T-helper 2 cell treated with Interferon-gamma antibody and Interleukin-4, amounts not matched to agents 5 μg/mL and 100 μg/mL, for 36 hours (primary cell): Measurements from ENCODE around the gene ACSS2.

Experiments
- DNase-seq: peaks from one replicate; pipeline ENCODE4 v3.0.0; 2021; ENCODE audit warnings: low spot score
- H3K27ac Mint-ChIP-seq: one replicate; pipeline ENCODE4 v1.8.0; 2021; ENCODE audit warnings: mild to moderate bottlenecking, mixed read lengths
- H3K27me3 Mint-ChIP-seq: one replicate; pipeline ENCODE4 v1.8.0; 2021; ENCODE audit warnings: low read depth, mixed read lengths
- H3K36me3 Mint-ChIP-seq: one replicate; pipeline ENCODE4 v1.8.0; 2021; ENCODE audit warnings: low read depth, mixed read lengths
- H3K4me1 Mint-ChIP-seq: one replicate; pipeline ENCODE4 v1.8.0; 2021; ENCODE audit warnings: low read depth, mixed read lengths
- H3K4me3 Mint-ChIP-seq: one replicate; pipeline ENCODE4 v1.8.0; 2022; ENCODE audit warnings: mild to moderate bottlenecking, moderate library complexity, mixed read lengths
- H3K9me3 Mint-ChIP-seq: one replicate; pipeline ENCODE4 v1.8.0; 2021; ENCODE audit warnings: mixed read lengths

Gene ACSS2

GRCh38 chr20:34955231-34956040, 79.0 kb downstream of the ACSS2 start, which contains the start of the genes GSS and MYH7B:
Gene GSS, minus strand, starts transcription at chr20:34955806. Its CDS starts 3,954 bp downstream, at chr20:34951852.
Gene MYH7B, plus strand, starts transcription at chr20:34955868. Its CDS starts 22,138 bp downstream, at chr20:34978006.
- DNase-seq: peak; percentile 97
- Mint-ChIP-seq H3K9me3 (no peaks in the 10 kb centered on the region), H3K36me3 (peaks cover 11% of the 10 kb centered on the region), H3K4me3 (peak within 1 kb of the TSS; percentile 95), H3K4me1 (peaks cover 14% of the 10 kb centered on the region), H3K27ac (peak within 1 kb of the TSS; percentile 90), H3K27me3 (no peaks in the 10 kb centered on the region)

GRCh38 chr20:34956041-34956458, 79.6 kb downstream of the ACSS2 start:
- no peak for DNase-seq
- no peaks in the 10 kb centered on the region for H3K27me3 Mint-ChIP-seq
- peaks cover 8% of the 10 kb centered on the region for H3K36me3 Mint-ChIP-seq
- peak overlapping the region; percentile 95 for H3K4me3 Mint-ChIP-seq
- H3K9me3 Mint-ChIP-seq: no peaks in the 10 kb centered on the region
- peaks cover 18% of the 10 kb centered on the region for H3K4me1 Mint-ChIP-seq
- peak overlapping the region; percentile 90 for H3K27ac Mint-ChIP-seq

- no peak for DNase-seq
- H3K9me3 Mint-ChIP-seq: no peaks in the 10 kb centered on the region
- no peak overlapping the region for H3K27ac Mint-ChIP-seq
- peaks cover 18% of the 10 kb centered on the region for H3K4me1 Mint-ChIP-seq
- H3K36me3 Mint-ChIP-seq: peaks cover 5% of the 10 kb centered on the region
- no peaks in the 10 kb centered on the region for H3K27me3 Mint-ChIP-seq
- H3K4me3 Mint-ChIP-seq: no peak overlapping the region
Measured at GRCh38 chr20:34956751-34957472, 80.5 kb downstream of the ACSS2 start.

GRCh38 chr20:34964486-34964885, 88.1 kb downstream of the ACSS2 start:
- Mint-ChIP-seq H3K27ac (no peak overlapping the region), H3K27me3 (peaks cover 9% of the 10 kb centered on the region), H3K4me1 (peaks cover 5% of the 10 kb centered on the region), H3K36me3 (no peaks in the 10 kb centered on the region), H3K4me3 (no peak overlapping the region), H3K9me3 (no peaks in the 10 kb centered on the region)
- DNase-seq: no peak

GRCh38 chr20:34965051-34965450, 88.6 kb downstream of the ACSS2 start:
- Mint-ChIP-seq H3K27me3 (peaks cover 9% of the 10 kb centered on the region), H3K4me1 (peaks cover 5% of the 10 kb centered on the region), H3K9me3 (no peaks in the 10 kb centered on the region), H3K4me3 (no peak overlapping the region), H3K36me3 (no peaks in the 10 kb centered on the region), H3K27ac (no peak overlapping the region)
- DNase-seq: no peak

GRCh38 chr20:34967421-34967820, 91.0 kb downstream of the ACSS2 start:
- H3K4me1 Mint-ChIP-seq: no peaks in the 10 kb centered on the region
- H3K9me3 Mint-ChIP-seq: no peaks in the 10 kb centered on the region
- no peak overlapping the region for H3K27ac Mint-ChIP-seq
- H3K4me3 Mint-ChIP-seq: no peak overlapping the region
- no peak for DNase-seq
- H3K36me3 Mint-ChIP-seq: no peaks in the 10 kb centered on the region
- peaks cover 12% of the 10 kb centered on the region for H3K27me3 Mint-ChIP-seq

GRCh38 chr20:34968042-34968775, 91.8 kb downstream of the ACSS2 start:
- H3K9me3 Mint-ChIP-seq: no peaks in the 10 kb centered on the region
- no peak for DNase-seq
- peaks cover 12% of the 10 kb centered on the region for H3K27me3 Mint-ChIP-seq
- H3K36me3 Mint-ChIP-seq: no peaks in the 10 kb centered on the region
- no peak overlapping the region for H3K4me3 Mint-ChIP-seq
- H3K27ac Mint-ChIP-seq: no peak overlapping the region
- H3K4me1 Mint-ChIP-seq: no peaks in the 10 kb centered on the region

- H3K9me3 Mint-ChIP-seq: no peaks in the 10 kb centered on the region
- no peak for DNase-seq
- peaks cover 6% of the 10 kb centered on the region for H3K27me3 Mint-ChIP-seq
Measured at GRCh38 chr20:34970193-34970840, 93.9 kb downstream of the ACSS2 start.

GRCh38 chr20:34970846-34971560, 94.6 kb downstream of the ACSS2 start:
- DNase-seq: no peak
- Mint-ChIP-seq H3K9me3 (no peaks in the 10 kb centered on the region), H3K27ac (no peak overlapping the region), H3K4me3 (no peak overlapping the region), H3K27me3 (peaks cover 5% of the 10 kb centered on the region), H3K4me1 (no peaks in the 10 kb centered on the region), H3K36me3 (no peaks in the 10 kb centered on the region)

More at GRCh38 chr20:34970193-34970840, 93.9 kb downstream of the ACSS2 start:
- no peak overlapping the region for H3K4me3 Mint-ChIP-seq
- H3K27ac Mint-ChIP-seq: no peak overlapping the region
- H3K36me3 Mint-ChIP-seq: no peaks in the 10 kb centered on the region
- no peaks in the 10 kb centered on the region for H3K4me1 Mint-ChIP-seq

- Mint-ChIP-seq H3K36me3 (no peaks in the 10 kb centered on the region), H3K9me3 (no peaks in the 10 kb centered on the region), H3K27me3 (peaks cover 5% of the 10 kb centered on the region), H3K27ac (no peak overlapping the region), H3K4me1 (no peaks in the 10 kb centered on the region), H3K4me3 (no peak overlapping the region)
- DNase-seq: no peak
Measured at GRCh38 chr20:34971561-34972235, 95.3 kb downstream of the ACSS2 start.

GRCh38 chr20:34974246-34974645, 97.8 kb downstream of the ACSS2 start:
- H3K9me3 Mint-ChIP-seq: no peaks in the 10 kb centered on the region
- H3K4me3 Mint-ChIP-seq: no peak overlapping the region
- no peaks in the 10 kb centered on the region for H3K36me3 Mint-ChIP-seq
- no peaks in the 10 kb centered on the region for H3K4me1 Mint-ChIP-seq
- peaks cover 5% of the 10 kb centered on the region for H3K27me3 Mint-ChIP-seq
- no peak overlapping the region for H3K27ac Mint-ChIP-seq
- DNase-seq: no peak

GRCh38 chr20:34976286-34976685, 99.9 kb downstream of the ACSS2 start:
- Mint-ChIP-seq H3K4me3 (no peak overlapping the region), H3K27me3 (peaks cover 5% of the 10 kb centered on the region), H3K9me3 (no peaks in the 10 kb centered on the region), H3K36me3 (no peaks in the 10 kb centered on the region), H3K27ac (no peak overlapping the region), H3K4me1 (no peaks in the 10 kb centered on the region)
- DNase-seq: no peak
